SK-N-SH (cell line): ENCODE data around the gene DUSP28. TPM values are rescaled to one million over a fixed set of nuclear protein-coding genes. Genes with fewer than 3 reads are reported as not detected.

Source experiments
- CTCF ChIA-PET: fragments of 300-600, 350-600 bp; formaldehyde crosslinking; extraction: SDS; loops from one replicate; lab custom pipeline; 2021; lab: Yijun Ruan, JAX
- POLR2A ChIA-PET: fragments of 350-600 bp; sonication (Branson Sonifier 250); formaldehyde crosslinking; extraction: SDS; loops from one replicate; lab custom pipeline; 2020; ENCODE audit warnings: antibody characterized with exemption, inconsistent platforms; lab: Yijun Ruan, JAX
- DNase-seq: peaks from one replicate; pipeline ENCODE4 v3.0.0; 2012
- H2AFZ ChIP-seq: fragments of 200-600 bp; sonication (generic); 2 replicates; pipeline ENCODE4 v1.8.1; 2016; ENCODE audit warnings: antibody characterized with exemption, mild to moderate bottlenecking, low read depth
- H3F3A ChIP-seq: fragments of 200-600 bp; sonication (generic); replicated peaks from 2 replicates; pipeline ENCODE3; 2016; ENCODE audit warnings: antibody characterized with exemption, mild to moderate bottlenecking; ENCODE audit not compliant: insufficient read depth
- H3K27ac ChIP-seq, 2 experiments: fragments of 200-500 bp in 1 of 2; fragments of 200-600 bp in 1 of 2; sonication (Bioruptor generic) in 1 of 2; sonication (generic), shearing (Covaris generic) in 1 of 2; 2 replicates each; pipeline versions ENCODE4 v1.5.1 to v1.6.1; 2014 to 2016; ENCODE audit warnings: low read depth in 2 of 2, inconsistent platforms in 1 of 2, low read length in 1 of 2, mild to moderate bottlenecking in 1 of 2, mixed read lengths in 1 of 2
- H3K27me3 ChIP-seq: fragments of 200-600 bp; sonication (generic), shearing (Covaris generic); 2 replicates; pipeline ENCODE4 v1.6.1; 2016; ENCODE audit warnings: mixed run types; ENCODE audit not compliant: insufficient read depth
- H3K36me3 ChIP-seq, 2 experiments: fragments of 200-500 bp in 1 of 2; fragments of 200-600 bp in 1 of 2; sonication (Bioruptor generic) in 1 of 2; sonication (generic) in 1 of 2; replicated peaks in 1 of 2; 2 replicates each; pipeline versions ENCODE3 to v1.5.1; 2014 to 2016; ENCODE audit warnings: low read length in 1 of 2, mild to moderate bottlenecking in 1 of 2; ENCODE audit not compliant: insufficient read depth in 2 of 2, control insufficient read depth in 1 of 2
- H3K4me1 ChIP-seq, 2 experiments: fragments of 200-500 bp in 1 of 2; fragments of 200-600 bp in 1 of 2; sonication (Bioruptor generic) in 1 of 2; sonication (generic), shearing (Covaris generic) in 1 of 2; 2 replicates each; pipeline versions ENCODE4 v1.5.1 to v1.6.1; 2014 to 2016; ENCODE audit warnings: low read depth in 1 of 2, low read length in 1 of 2, mixed run types in 1 of 2; ENCODE audit not compliant: insufficient read depth in 2 of 2, control insufficient read depth in 1 of 2
- H3K4me2 ChIP-seq: fragments of 200-600 bp; sonication (generic), shearing (Covaris generic); 2 replicates; pipeline ENCODE4 v1.6.1; 2017; ENCODE audit warnings: mixed run types
- H3K4me3 ChIP-seq, 2 experiments: fragments of 200-500 bp in 1 of 2; fragments of 200-600 bp in 1 of 2; sonication (Bioruptor generic) in 1 of 2; sonication (generic), shearing (Covaris generic) in 1 of 2; 2 replicates each; pipeline versions ENCODE4 v1.5.1 to v1.8.1; 2014 to 2016; ENCODE audit warnings: low read depth in 2 of 2, inconsistent platforms in 1 of 2, low read length in 1 of 2, mild to moderate bottlenecking in 1 of 2, mixed read lengths in 1 of 2, moderate library complexity in 1 of 2
- H3K79me2 ChIP-seq: fragments of 200-600 bp; sonication (generic); 2 replicates; pipeline ENCODE4 v1.8.1; 2017; ENCODE audit warnings: mild to moderate bottlenecking; ENCODE audit not compliant: insufficient read depth
- H3K9ac ChIP-seq: fragments of 200-600 bp; sonication (generic); 2 replicates; pipeline ENCODE4 v1.6.1; 2017; ENCODE audit warnings: mixed run types
- H3K9me2 ChIP-seq: fragments of 200-600 bp; sonication (generic); 2 replicates; pipeline ENCODE4 v1.6.1; 2017; ENCODE audit warnings: mixed run types
- H3K9me3 ChIP-seq: fragments of 200-600 bp; sonication (generic); 2 replicates; pipeline ENCODE4 v1.6.1; 2017; ENCODE audit warnings: mixed run types, mild to moderate bottlenecking, moderate library complexity
- H4K20me1 ChIP-seq: fragments of 200-600 bp; sonication (generic); 2 replicates; pipeline ENCODE4 v1.6.1; 2017; ENCODE audit warnings: mild to moderate bottlenecking, mixed run types; ENCODE audit not compliant: insufficient read depth
- FOSL2 ChIP-seq: IDR thresholded peaks from 2 replicates; pipeline ENCODE4 v1.4.0; 2012; ENCODE audit warnings: low read depth, mild to moderate bottlenecking, moderate library complexity, borderline replicate concordance
- FOXM1 ChIP-seq: IDR thresholded peaks from 2 replicates; pipeline ENCODE4 v1.4.0; 2012; ENCODE audit warnings: low read depth, mild to moderate bottlenecking
- GABPA ChIP-seq: IDR thresholded peaks from 2 replicates; pipeline ENCODE4 v1.4.0; 2012; ENCODE audit warnings: low read depth, mild to moderate bottlenecking
- JUND ChIP-seq: IDR thresholded peaks from 2 replicates; pipeline ENCODE4 v1.4.0; 2012
- MEF2A ChIP-seq: IDR thresholded peaks from 2 replicates; pipeline ENCODE4 v1.4.0; 2012; ENCODE audit warnings: low read depth, borderline replicate concordance
- NFIC ChIP-seq: IDR thresholded peaks from 2 replicates; pipeline ENCODE4 v1.4.0; 2012; ENCODE audit warnings: borderline replicate concordance
- POLR2AphosphoS5 ChIP-seq: IDR thresholded peaks from 2 replicates; pipeline ENCODE4 v1.6.1; 2012; ENCODE audit warnings: low read depth, low read length
- RCOR1 ChIP-seq: fragments of 150-350 bp; IDR thresholded peaks from 2 replicates; pipeline ENCODE4 v1.6.1; 2017; ENCODE audit warnings: antibody characterized with exemption, low read length
- RFX5 ChIP-seq: IDR thresholded peaks from 2 replicates; pipeline ENCODE4 v1.6.1; 2012; ENCODE audit warnings: mild to moderate bottlenecking, improper control_type of control experiment, low read length
- RXRA ChIP-seq: IDR thresholded peaks from 2 replicates; pipeline ENCODE4 v1.4.0; 2012; ENCODE audit warnings: low read depth, mild to moderate bottlenecking, borderline replicate concordance
- TCF12 ChIP-seq: IDR thresholded peaks from 2 replicates; pipeline ENCODE4 v1.4.0; 2012
- WGBS: methylation state at CpG from one replicate; pipeline ENCODE4 v1.1.6; 2017; ENCODE audit warnings: low lambda C conversion rate; 5-methylcytosine and 5-hydroxymethylcytosine counted together
- polyA plus RNA-seq, 3 experiments: library from polyadenylated mRNA; depleted of rRNA; stranded (reverse); fragments of >200 nt; gene quantifications; 2 replicates each; pipeline ENCODE4 v1.2.3, GENCODE V29; 2012
- TF ChIP-seq, protein P1 (sequence below): IDR thresholded peaks from 2 replicates; pipeline ENCODE4 v1.4.0; 2012; ENCODE audit warnings: low read depth

Gene DUSP28
- polyA plus RNA-seq, 1 of the 3 experiments (the other 2 are of a cell fraction), result 4.1 TPM

DNA sequence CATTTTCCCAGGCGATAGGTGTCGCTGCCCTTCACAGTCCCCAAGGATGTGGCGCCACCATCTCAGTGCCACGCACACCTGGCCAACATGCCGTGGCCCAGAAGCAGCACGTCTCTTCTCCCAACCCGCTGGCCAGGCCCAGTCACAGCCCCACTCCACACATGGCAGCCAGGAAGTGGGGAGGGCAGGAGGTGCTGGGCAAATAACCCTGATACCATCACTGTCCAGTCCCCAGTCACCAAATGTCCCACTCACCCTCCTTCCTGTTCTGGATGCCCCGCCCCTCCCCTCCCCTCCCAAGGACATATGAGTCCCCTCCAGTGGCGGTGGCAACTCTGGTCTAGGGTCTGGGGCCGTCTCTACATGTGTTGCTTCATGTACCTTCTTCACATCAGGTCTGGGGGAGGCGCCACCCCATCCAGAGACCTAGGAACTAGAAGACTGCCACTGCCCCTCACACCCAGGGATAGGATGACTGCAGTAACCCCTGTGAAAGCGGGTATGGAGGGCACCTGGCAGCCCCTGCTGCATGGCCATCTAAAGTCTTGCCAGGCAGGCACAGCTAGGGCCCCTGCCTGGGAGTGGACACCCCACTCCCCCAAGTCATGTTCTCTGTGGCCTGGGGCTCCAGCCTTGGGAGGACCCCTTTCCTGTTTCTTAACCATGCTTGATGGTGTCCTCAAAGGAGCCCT lies 19.1 kb downstream of the DUSP28 start:
- Histone ChIP-seq H3K4me2 (no peak overlapping the region), H3K27ac (no peak overlapping the region), H3K9ac (no peak overlapping the region), H3K4me3 (no peak overlapping the region), H3K9me2 (no peaks in the 10 kb centered on the region), H3F3A (peaks cover 3% of the 10 kb centered on the region), H2AFZ (no peak overlapping the region), H3K9me3 (no peaks in the 10 kb centered on the region), H3K4me1 (peaks cover 0 to 7% of the 10 kb centered on the region in 2 experiments; a peak in 1 of 4 replicates), H3K27me3 (no peaks in the 10 kb centered on the region)
- ChIA-PET POLR2A (no interaction called here), CTCF (interaction anchor here (1.0 to 1.6 kb wide), 3 partner anchors 10 to 65 kb away, joined by 3 to 6 read pairs (median 4); partner anchors contain the start of gene RNPEPL1)
- DNase-seq, result no peak
- TF ChIP-seq POLR2AphosphoS5 (0 out of 2 replicates have a peak, but pooled peaks have one; percentile 12), JUND (no peak), FOXM1 (no peak)
- TF ChIP-seq, protein P1, sequence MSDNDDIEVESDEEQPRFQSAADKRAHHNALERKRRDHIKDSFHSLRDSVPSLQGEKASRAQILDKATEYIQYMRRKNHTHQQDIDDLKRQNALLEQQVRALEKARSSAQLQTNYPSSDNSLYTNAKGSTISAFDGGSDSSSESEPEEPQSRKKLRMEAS, result no peak
- TF ChIP-seq, all 33 proteins: peak for 1
- H3K36me3 ChIP-seq, result peaks cover 8 to 42% of the 10 kb centered on the region in 2 experiments
- 91% methylated on average over 10 of the region's 12 CpGs for WGBS
- peaks cover 49% of the 10 kb centered on the region for H3K79me2 ChIP-seq
- peaks cover 20% of the 10 kb centered on the region for H4K20me1 ChIP-seq

DNA sequence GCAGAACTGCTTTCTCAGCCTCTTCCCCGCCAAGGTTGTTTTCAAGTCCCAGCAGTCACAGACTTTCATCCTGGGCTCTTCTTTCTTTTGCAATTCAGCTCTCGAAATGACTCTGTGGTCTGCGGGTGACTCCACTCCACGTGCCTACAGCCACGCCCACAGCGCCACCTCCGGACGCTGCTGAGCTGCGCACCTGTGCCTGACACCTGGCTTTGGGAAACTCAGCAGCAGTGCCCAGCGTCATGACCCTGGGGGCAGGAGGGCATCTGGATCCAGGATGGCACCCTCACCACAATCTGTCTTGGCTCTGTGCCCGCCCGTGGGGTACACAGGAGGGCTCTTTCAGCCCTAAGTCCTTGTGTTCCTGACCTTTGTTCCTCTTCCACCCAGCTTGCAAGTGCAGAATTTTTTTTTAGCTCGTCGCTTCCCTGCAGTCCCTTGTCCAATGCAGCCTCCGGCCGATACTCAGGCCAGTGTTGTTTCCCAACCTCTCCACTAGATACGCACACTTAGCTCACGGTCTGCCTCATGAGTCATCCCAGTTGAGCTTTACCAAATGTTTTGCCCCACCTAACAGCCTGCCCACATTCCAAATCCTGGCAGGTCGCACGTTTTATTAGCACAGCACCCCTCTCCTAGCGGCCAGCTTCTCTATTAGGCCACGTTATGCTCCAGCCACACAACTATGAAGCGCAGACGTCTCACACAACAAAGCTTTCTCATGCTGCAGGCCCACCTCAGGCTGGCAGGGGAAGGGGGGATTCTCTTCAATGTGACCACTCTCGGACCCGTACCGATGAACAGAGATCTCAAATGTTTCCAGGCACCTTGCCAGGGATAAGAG lies 19.8 kb downstream of the DUSP28 start:
- Histone ChIP-seq H3K27ac (peak overlapping the region in 1 of 2 experiments; percentile 4; a peak in 1 of 4 replicates), H3K9me3 (no peaks in the 10 kb centered on the region), H3K9me2 (no peaks in the 10 kb centered on the region), H3K4me1 (peaks cover 5 to 14% of the 10 kb centered on the region in 2 experiments; a peak in 3 of 4 replicates), H2AFZ (no peak overlapping the region), H3K79me2 (peaks cover 57% of the 10 kb centered on the region), H3K4me3 (no peak overlapping the region), H3K36me3 (peaks cover 8 to 38% of the 10 kb centered on the region in 2 experiments), H3K27me3 (no peaks in the 10 kb centered on the region), H3K9ac (no peak overlapping the region), H3F3A (peaks cover 3% of the 10 kb centered on the region), H4K20me1 (peaks cover 20% of the 10 kb centered on the region), H3K4me2 (no peak overlapping the region)
- WGBS, result 77% methylated on average over 26 of the region's 27 CpGs
- 0 out of 2 replicates have a peak, but pooled peaks have one; percentile 24 for TF ChIP-seq JUND
- no peak for TF ChIP-seq NFIC
- peak; percentile 37; the same call in 1 of the 2 replicates for TF ChIP-seq FOSL2
- TF ChIP-seq RCOR1, result no peak
- no peak for TF ChIP-seq TCF12
- CTCF ChIA-PET, result interaction anchor here (0.8 to 1.6 kb wide), 4 partner anchors 11 to 66 kb away, joined by 3 to 6 read pairs (median 4); partner anchors contain the start of gene RNPEPL1
- POLR2A ChIA-PET, result no interaction called here
- no peak for DNase-seq

DNA sequence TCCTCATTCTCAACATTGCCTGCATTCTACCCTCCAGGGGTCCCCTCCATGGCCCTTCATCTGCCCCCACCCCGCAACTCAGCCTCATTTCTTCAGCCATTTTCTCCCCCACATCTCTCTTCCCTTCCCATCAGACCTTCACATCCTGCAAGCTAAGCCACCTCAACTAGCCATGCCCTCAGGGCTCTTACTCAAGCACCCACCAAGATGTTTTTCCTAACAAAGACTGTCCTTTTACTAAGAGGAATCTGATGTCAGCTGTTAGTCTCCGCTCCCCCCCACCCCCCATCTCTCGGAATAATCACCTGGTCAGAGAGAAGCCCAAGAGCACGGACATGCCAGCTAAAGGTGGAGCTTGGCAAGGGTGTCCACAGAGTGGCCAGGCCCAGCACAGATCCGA lies 21.7 kb downstream of the DUSP28 start:
- Histone ChIP-seq H4K20me1 (peaks cover 20% of the 10 kb centered on the region), H3F3A (peaks cover 3% of the 10 kb centered on the region), H3K9me2 (no peaks in the 10 kb centered on the region), H3K9me3 (no peaks in the 10 kb centered on the region), H3K27ac (no peak overlapping the region), H3K27me3 (no peaks in the 10 kb centered on the region), H3K4me3 (no peak overlapping the region), H3K79me2 (peaks cover 70% of the 10 kb centered on the region), H3K36me3 (peaks cover 8 to 24% of the 10 kb centered on the region in 2 experiments), H2AFZ (no peak overlapping the region), H3K4me1 (peaks cover 6 to 20% of the 10 kb centered on the region in 2 experiments; a peak in 3 of 4 replicates), H3K4me2 (no peak overlapping the region), H3K9ac (no peak overlapping the region)
- DNase-seq, result no peak
- 96% methylated on average over 5 of the region's 5 CpGs for WGBS
- CTCF ChIA-PET, result interaction anchor here (0.9 kb wide), 1 partner anchor 18 kb away, joined by 3 read pairs; no protein-coding TSS in a partner anchor
- TF ChIP-seq RXRA, result no peak
- no peak for TF ChIP-seq MEF2A
- no peak for TF ChIP-seq GABPA
- TF ChIP-seq JUND, result no peak
- TF ChIP-seq RCOR1, result no peak
- no peak for TF ChIP-seq TCF12
- no peak for TF ChIP-seq RFX5
- POLR2A ChIA-PET, result no interaction called here
